HEK293 (cell line): ENCODE results near the gene CACNG1.

Source experiments
- CTCF ChIP-seq: fragments of 450-650 bp; formaldehyde crosslinking; IDR thresholded peaks from 2 replicates; pipeline ENCODE4 v1.5.1; 2016; ENCODE audit warnings: missing biosample characterization, missing genetic modification characterization
- REST ChIP-seq: fragments of 450-650 bp; formaldehyde crosslinking; IDR thresholded peaks from 2 replicates; pipeline ENCODE4 v1.5.1; 2016; ENCODE audit warnings: missing biosample characterization, missing genetic modification characterization
- YY1 ChIP-seq: fragments of 450-650 bp; formaldehyde crosslinking; IDR thresholded peaks from 2 replicates; pipeline ENCODE4 v1.5.1; 2018; ENCODE audit warnings: missing biosample characterization, missing genetic modification characterization
- ZNF140 ChIP-seq: fragments of 450-650 bp; formaldehyde crosslinking; IDR thresholded peaks from 2 replicates; pipeline ENCODE4 v1.5.1; 2016; ENCODE audit warnings: missing biosample characterization, missing genetic modification characterization
- ZNF292 ChIP-seq: fragments of 450-650 bp; formaldehyde crosslinking; IDR thresholded peaks from 2 replicates; pipeline ENCODE4 v1.5.1; 2016; ENCODE audit warnings: low read depth, missing biosample characterization, missing genetic modification characterization, borderline replicate concordance
- ZNF510 ChIP-seq: fragments of 450-650 bp; formaldehyde crosslinking; IDR thresholded peaks from 2 replicates; pipeline ENCODE4 v1.5.1; 2018; ENCODE audit warnings: mild to moderate bottlenecking, missing genetic modification characterization, missing biosample characterization; ENCODE audit not compliant: insufficient replicate concordance
- ZNF580 ChIP-seq: fragments of 450-650 bp; formaldehyde crosslinking; IDR thresholded peaks from 2 replicates; pipeline ENCODE4 v1.5.1; 2016; ENCODE audit warnings: missing biosample characterization, missing genetic modification characterization
- ZNF776 ChIP-seq: fragments of 450-650 bp; formaldehyde crosslinking; IDR thresholded peaks from 2 replicates; pipeline ENCODE4 v1.5.0; 2017; ENCODE audit warnings: missing biosample characterization, missing genetic modification characterization, borderline replicate concordance

GRCh38 chr17:67088639-67089038, 44.3 kb downstream of the CACNG1 start:
- TF ChIP-seq ZNF580 (tag by site-specific recombination) (no peak), CTCF (no peak), ZNF140 (no peak), YY1 (no peak), REST (no peak), ZNF292 (tag by site-specific recombination) (no peak), ZNF510 (tag by site-specific recombination) (no peak), ZNF776 (tag by site-specific recombination) (no peak)
